Fibroblast of skin of left biceps (primary cell): ENCODE data around the gene CREB3L2.

Experiments used
- DNase-seq, 2 experiments: peaks; one replicate each; pipeline ENCODE4 v3.0.0-alpha.2; 2013; ENCODE audit warnings: low read depth in 2 of 2

CREB3L2 gene

GRCh38 chr7:137873524-137873923 is 128.4 kb downstream of the CREB3L2 start:
- DNase-seq: peak; percentile 54 to 56

- no peak for DNase-seq
These were observed 130.5 kb downstream of the CREB3L2 start for GRCh38 chr7:137871170-137871915.

GRCh38 chr7:137870684-137871083 is 131.2 kb downstream of the CREB3L2 start:
- no peak for DNase-seq

- DNase-seq: no peak
These were observed 131.8 kb downstream of the CREB3L2 start for GRCh38 chr7:137870078-137870477.

GRCh38 chr7:137869260-137869659 is 132.6 kb downstream of the CREB3L2 start:
- no peak for DNase-seq

GRCh38 chr7:137867289-137867688 is 134.6 kb downstream of the CREB3L2 start:
- DNase-seq: no peak

GRCh38 chr7:137865764-137866163 is 136.1 kb downstream of the CREB3L2 start:
- no peak for DNase-seq

GRCh38 chr7:137862964-137863363 is 138.9 kb downstream of the CREB3L2 start:
- DNase-seq: no peak

- no peak for DNase-seq
These were observed 139.5 kb downstream of the CREB3L2 start for GRCh38 chr7:137862358-137862757.

- no peak for DNase-seq
These were observed 141.3 kb downstream of the CREB3L2 start for GRCh38 chr7:137860542-137860941.

- no peak for DNase-seq
These were observed 148.8 kb downstream of the CREB3L2 start for GRCh38 chr7:137853053-137853452.

- DNase-seq: no peak
These were observed 149.8 kb downstream of the CREB3L2 start for GRCh38 chr7:137852108-137852507.

GRCh38 chr7:137850972-137851945 is 150.6 kb downstream of the CREB3L2 start:
- no peak for DNase-seq

GRCh38 chr7:137850571-137850970 is 151.3 kb downstream of the CREB3L2 start:
- DNase-seq: no peak

- no peak for DNase-seq
These were observed 153.8 kb downstream of the CREB3L2 start for GRCh38 chr7:137848095-137848494.

- no peak for DNase-seq
These were observed 154.3 kb downstream of the CREB3L2 start for GRCh38 chr7:137847568-137848050.

- no peak for DNase-seq
These were observed 154.9 kb downstream of the CREB3L2 start, which contains the start of gene DGKI for GRCh38 chr7:137846827-137847567. TSS of gene DGKI (minus strand) at chr7:137846974.

- DNase-seq: no peak
These were observed 155.4 kb downstream of the CREB3L2 start for GRCh38 chr7:137846549-137846826.

GRCh38 chr7:137844677-137845425 is 157.0 kb downstream of the CREB3L2 start:
- DNase-seq: no peak

GRCh38 chr7:137839903-137840779 is 161.7 kb downstream of the CREB3L2 start:
- no peak for DNase-seq
